WTC11 (cell line): ENCODE data around the gene CLCF1.

Experiments
- AFF4 ChIP-seq: sonication (generic); formaldehyde crosslinking; IDR thresholded peaks from 2 replicates; pipeline ENCODE4 v1.8.1; 2023; ENCODE audit warnings: mild to moderate bottlenecking, missing genetic modification reagents, borderline replicate concordance
- CTCF ChIP-seq: fragments of 200-600 bp; IDR thresholded peaks from 2 replicates; pipeline ENCODE4 v1.8.0; 2022; ENCODE audit warnings: antibody characterized with exemption
- ESRRA ChIP-seq: sonication (generic); formaldehyde crosslinking; IDR thresholded peaks from 2 replicates; pipeline ENCODE4 v1.8.1; 2022; ENCODE audit warnings: mild to moderate bottlenecking, missing genetic modification reagents, borderline replicate concordance
- HMGA2 ChIP-seq: fragments of 250-450 bp; sonication (Bioruptor Pico); IDR thresholded peaks from 2 replicates; pipeline ENCODE4 v1.4.0; 2021; ENCODE audit warnings: mild to moderate bottlenecking, moderate library complexity
- RELA ChIP-seq: sonication (generic); formaldehyde crosslinking; IDR thresholded peaks from 2 replicates; pipeline ENCODE4 v1.8.1; 2022; ENCODE audit warnings: missing genetic modification reagents, mild to moderate bottlenecking, borderline replicate concordance
- RORB ChIP-seq: fragments of 250-450 bp; sonication (Bioruptor Pico); IDR thresholded peaks from 2 replicates; pipeline ENCODE4 v1.9.0; 2021; ENCODE audit warnings: mild to moderate bottlenecking
- TCF7 ChIP-seq: sonication (generic); formaldehyde crosslinking; IDR thresholded peaks from 2 replicates; pipeline ENCODE4 v1.8.0; 2022; ENCODE audit warnings: mild to moderate bottlenecking, low read depth, missing genetic modification reagents, moderate library complexity
- TEAD4 ChIP-seq: sonication (generic); formaldehyde crosslinking; IDR thresholded peaks from 2 replicates; pipeline ENCODE4 v1.8.0; 2022; ENCODE audit warnings: mild to moderate bottlenecking, missing genetic modification reagents
- ZBTB21 ChIP-seq: sonication (generic); formaldehyde crosslinking; IDR thresholded peaks from 2 replicates; pipeline ENCODE4 v1.8.1; 2023; ENCODE audit warnings: mild to moderate bottlenecking, missing genetic modification reagents, borderline replicate concordance
- ZNF219 ChIP-seq: sonication (generic); formaldehyde crosslinking; IDR thresholded peaks from 2 replicates; pipeline ENCODE4 v1.8.0; 2023; ENCODE audit warnings: missing genetic modification reagents, mild to moderate bottlenecking, borderline replicate concordance
- ZNF281 ChIP-seq: sonication (generic); formaldehyde crosslinking; IDR thresholded peaks from 2 replicates; pipeline ENCODE4 v1.8.0; 2023; ENCODE audit warnings: mild to moderate bottlenecking, missing genetic modification reagents
- ZNF396 ChIP-seq: fragments of 250-450 bp; sonication (Bioruptor Pico); IDR thresholded peaks from 2 replicates; pipeline ENCODE4 v1.8.0; 2021; ENCODE audit warnings: mild to moderate bottlenecking, moderate library complexity, borderline replicate concordance
- ZNF512 ChIP-seq: sonication (generic); formaldehyde crosslinking; IDR thresholded peaks from 2 replicates; pipeline ENCODE4 v1.8.1; 2022; ENCODE audit warnings: missing genetic modification reagents, borderline replicate concordance
- TF ChIP-seq, protein P1 (sequence below): sonication (generic); formaldehyde crosslinking; IDR thresholded peaks from 2 replicates; pipeline ENCODE4 v1.8.1; 2023; ENCODE audit warnings: mild to moderate bottlenecking, missing genetic modification reagents

DNA sequence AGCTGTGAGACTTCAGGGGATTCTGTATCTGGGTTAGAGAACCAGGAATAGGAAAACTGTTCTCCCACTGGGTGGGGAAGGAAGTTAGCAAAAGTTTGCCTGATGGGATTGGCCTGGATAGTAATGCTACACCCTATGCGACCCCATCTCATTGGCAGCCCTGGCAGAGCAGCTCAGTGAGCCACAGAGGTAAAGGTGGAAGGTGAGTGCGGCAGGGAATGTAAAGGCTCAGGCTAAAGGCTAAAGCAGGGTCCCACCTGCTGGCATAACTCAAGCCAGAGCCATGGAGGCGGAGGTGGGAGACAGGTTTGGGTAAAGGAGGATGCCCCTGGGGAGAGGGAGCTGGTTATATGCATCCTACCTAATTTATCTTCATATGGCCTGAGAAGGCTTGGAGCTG is 51.3 kb downstream of the CLCF1 start:
- TF ChIP-seq CTCF = no peak
- TF ChIP-seq RORB = no peak
- TF ChIP-seq TEAD4 (CRISPR knock-in tag) = no peak
- TF ChIP-seq RELA = no peak
- no peak for TF ChIP-seq ESRRA (CRISPR knock-in tag)
- no peak for TF ChIP-seq ZNF512 (CRISPR knock-in tag)
- no peak for TF ChIP-seq ZBTB21 (CRISPR knock-in tag)
- TF ChIP-seq AFF4 (CRISPR knock-in tag) = no peak
- TF ChIP-seq ZNF396 (CRISPR knock-in tag) = no peak
- no peak for TF ChIP-seq TCF7 (CRISPR knock-in tag)
- no peak for TF ChIP-seq ZNF219 (CRISPR knock-in tag)
- no peak for TF ChIP-seq HMGA2 (CRISPR knock-in tag)
- TF ChIP-seq ZNF281 (CRISPR knock-in tag) = no peak
- TF ChIP-seq, protein P1, sequence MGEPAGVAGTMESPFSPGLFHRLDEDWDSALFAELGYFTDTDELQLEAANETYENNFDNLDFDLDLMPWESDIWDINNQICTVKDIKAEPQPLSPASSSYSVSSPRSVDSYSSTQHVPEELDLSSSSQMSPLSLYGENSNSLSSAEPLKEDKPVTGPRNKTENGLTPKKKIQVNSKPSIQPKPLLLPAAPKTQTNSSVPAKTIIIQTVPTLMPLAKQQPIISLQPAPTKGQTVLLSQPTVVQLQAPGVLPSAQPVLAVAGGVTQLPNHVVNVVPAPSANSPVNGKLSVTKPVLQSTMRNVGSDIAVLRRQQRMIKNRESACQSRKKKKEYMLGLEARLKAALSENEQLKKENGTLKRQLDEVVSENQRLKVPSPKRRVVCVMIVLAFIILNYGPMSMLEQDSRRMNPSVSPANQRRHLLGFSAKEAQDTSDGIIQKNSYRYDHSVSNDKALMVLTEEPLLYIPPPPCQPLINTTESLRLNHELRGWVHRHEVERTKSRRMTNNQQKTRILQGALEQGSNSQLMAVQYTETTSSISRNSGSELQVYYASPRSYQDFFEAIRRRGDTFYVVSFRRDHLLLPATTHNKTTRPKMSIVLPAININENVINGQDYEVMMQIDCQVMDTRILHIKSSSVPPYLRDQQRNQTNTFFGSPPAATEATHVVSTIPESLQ (CRISPR knock-in tag) = no peak
